Measurements from ENCODE around the gene ST7.

DNA sequence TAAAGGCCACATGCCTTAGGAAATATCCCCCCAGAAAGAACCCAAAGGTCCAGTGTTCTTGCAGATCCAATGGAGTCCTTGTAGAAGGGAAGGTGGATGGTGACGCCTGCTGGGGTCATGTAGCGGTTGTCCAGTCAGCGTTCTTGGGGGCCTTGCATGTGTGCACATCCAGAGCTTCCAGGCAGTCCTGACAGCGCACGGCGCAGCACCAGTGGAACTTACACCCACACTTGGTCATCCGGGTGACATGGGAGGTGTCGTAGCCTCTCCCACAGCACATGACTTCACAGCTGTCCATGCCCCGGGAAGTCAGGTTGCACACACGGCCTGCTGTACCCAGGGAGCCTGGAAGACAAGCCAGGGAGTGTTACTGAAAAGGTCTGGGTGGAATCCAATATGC is 324.7 kb downstream of the ST7 start:
- no peak for TF ChIP-seq EZH2 (IDR thresholded peaks at IDR 0.05; ENCODE audit: insufficient read depth, low read length)
- TF ChIP-seq CTCF (IDR thresholded peaks at IDR 0.05; ENCODE audit: insufficient read depth, low read depth, low read length) = no peak
